GM12873 (cell line): ENCODE data around the gene ADCY7.

Experiments
- CTCF ChIP-seq: IDR thresholded peaks from 2 replicates; pipeline ENCODE4 v1.5.1; 2012; ENCODE audit warnings: low read depth, mild to moderate bottlenecking, moderate library complexity, low read length, control low read depth; ENCODE audit not compliant: insufficient read depth; ENCODE audit errors: missing control alignments

The ADCY7 gene

GRCh38 chr16:50334106-50334975, 68.0 kb downstream of the ADCY7 start:
- TF ChIP-seq CTCF: no peak

- TF ChIP-seq CTCF: no peak
Observed at GRCh38 chr16:50335196-50335958, 69.0 kb downstream of the ADCY7 start.

- no peak for TF ChIP-seq CTCF
Observed at GRCh38 chr16:50336884-50337283, 70.5 kb downstream of the ADCY7 start.

- no peak for TF ChIP-seq CTCF
Observed at GRCh38 chr16:50338371-50339231, 72.2 kb downstream of the ADCY7 start.

GRCh38 chr16:50340578-50340977, 74.2 kb downstream of the ADCY7 start:
- no peak for TF ChIP-seq CTCF

- TF ChIP-seq CTCF: no peak
Observed at GRCh38 chr16:50351116-50351515, 84.8 kb downstream of the ADCY7 start.
